OCI-LY1 (cell line): ENCODE results near the gene SPATA33.

ENCODE experiments used
- CTCF ChIP-seq: fragments of 200-600 bp; sonication (generic), shearing (Covaris generic); IDR thresholded peaks from 2 replicates; pipeline ENCODE4 v1.5.1; 2017; ENCODE audit warnings: mild to moderate bottlenecking, antibody characterized with exemption, low read length, moderate library complexity, mixed read lengths
- EZH2 ChIP-seq: fragments of 200-600 bp; sonication (generic), shearing (Covaris generic); IDR thresholded peaks from 2 replicates; pipeline ENCODE4 v1.8.0; 2017; ENCODE audit warnings: borderline replicate concordance, mixed run types, mild to moderate bottlenecking, antibody characterized with exemption, low read length, moderate library complexity, mixed read lengths

- TF ChIP-seq CTCF (peak; percentile 9; the same call in 1 of the 2 replicates), EZH2 (no peak)
Measured at GRCh38 chr16:89704281-89704680, 46.6 kb downstream of the SPATA33 start.
